GM19025 (cell line): ENCODE data around the gene CPT1C.
"Not testable (repeated sequence)": the region's sequence is repeated elsewhere in the genome, so short reads cannot be mapped to it uniquely, and the experiment has no call there.

Experiments used
- ATAC-seq: cut with Tn5 transposase; IDR thresholded peaks from one replicate; pipeline ENCODE4 v1.9.1; 2021; ENCODE audit warnings: mild to moderate bottlenecking, low read depth, moderate library complexity; ENCODE audit not compliant: unreplicated experiment

CPT1C gene

DNA sequence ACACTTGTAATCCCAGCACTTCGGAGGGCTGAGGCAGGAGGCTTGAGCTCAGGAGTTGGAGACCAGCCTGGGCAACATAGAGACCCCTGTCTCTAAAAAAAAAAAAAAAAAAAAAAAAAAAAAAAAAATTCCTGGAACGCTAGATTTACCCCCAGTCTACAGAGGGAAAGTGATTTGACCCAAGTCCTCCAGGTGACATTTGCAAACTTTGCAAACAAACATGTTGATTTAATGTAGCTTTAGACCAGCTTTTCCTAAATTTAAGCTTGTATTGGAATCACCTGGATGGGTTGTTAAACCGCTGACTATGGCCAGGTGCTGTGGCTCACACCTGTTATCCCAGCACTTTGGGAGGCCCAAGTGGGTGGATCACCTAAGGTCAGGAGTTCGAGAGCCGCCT lies 8.4 kb downstream of the CPT1C start:
- no peak for ATAC-seq

DNA sequence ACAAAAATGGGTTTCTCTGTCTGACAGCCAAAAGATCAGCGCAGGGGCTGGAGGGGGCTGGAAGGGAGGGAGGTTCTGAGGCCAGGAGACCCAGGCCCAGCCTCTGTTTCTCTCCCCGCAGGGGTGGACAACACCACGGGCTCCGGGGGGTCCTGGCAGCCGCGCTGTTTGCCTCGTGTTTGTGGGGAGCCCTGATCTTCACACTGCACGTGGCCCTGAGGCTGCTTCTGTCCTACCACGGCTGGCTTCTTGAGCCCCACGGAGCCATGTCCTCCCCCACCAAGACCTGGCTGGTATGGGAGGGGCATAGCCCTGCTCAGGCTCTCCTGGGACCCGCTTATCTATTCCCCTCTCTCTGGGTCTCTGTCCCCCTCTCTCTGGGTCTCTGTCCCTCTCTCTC lies 9.6 kb downstream of the CPT1C start:
- no peak for ATAC-seq

DNA sequence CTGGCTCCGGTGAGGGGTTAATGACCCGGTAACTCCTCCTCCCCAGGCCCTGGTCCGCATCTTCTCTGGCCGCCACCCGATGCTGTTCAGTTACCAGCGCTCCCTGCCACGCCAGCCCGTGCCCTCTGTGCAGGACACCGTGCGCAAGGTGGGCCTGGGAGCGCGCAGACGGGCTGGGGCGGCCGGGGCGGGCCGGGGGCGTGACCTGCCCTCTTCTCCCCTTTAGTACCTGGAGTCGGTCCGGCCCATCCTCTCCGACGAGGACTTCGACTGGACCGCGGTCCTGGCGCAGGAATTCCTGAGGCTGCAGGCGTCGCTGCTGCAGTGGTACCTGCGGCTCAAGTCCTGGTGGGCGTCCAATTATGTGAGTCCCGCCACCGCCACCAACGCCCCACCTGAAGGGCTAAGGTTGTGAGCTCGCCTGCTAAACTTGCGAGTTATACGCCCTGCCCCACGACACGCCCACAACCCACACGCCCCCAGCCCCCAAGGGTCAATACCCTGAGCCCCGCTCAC lies 10.4 kb downstream of the CPT1C start:
- ATAC-seq: no peak

DNA sequence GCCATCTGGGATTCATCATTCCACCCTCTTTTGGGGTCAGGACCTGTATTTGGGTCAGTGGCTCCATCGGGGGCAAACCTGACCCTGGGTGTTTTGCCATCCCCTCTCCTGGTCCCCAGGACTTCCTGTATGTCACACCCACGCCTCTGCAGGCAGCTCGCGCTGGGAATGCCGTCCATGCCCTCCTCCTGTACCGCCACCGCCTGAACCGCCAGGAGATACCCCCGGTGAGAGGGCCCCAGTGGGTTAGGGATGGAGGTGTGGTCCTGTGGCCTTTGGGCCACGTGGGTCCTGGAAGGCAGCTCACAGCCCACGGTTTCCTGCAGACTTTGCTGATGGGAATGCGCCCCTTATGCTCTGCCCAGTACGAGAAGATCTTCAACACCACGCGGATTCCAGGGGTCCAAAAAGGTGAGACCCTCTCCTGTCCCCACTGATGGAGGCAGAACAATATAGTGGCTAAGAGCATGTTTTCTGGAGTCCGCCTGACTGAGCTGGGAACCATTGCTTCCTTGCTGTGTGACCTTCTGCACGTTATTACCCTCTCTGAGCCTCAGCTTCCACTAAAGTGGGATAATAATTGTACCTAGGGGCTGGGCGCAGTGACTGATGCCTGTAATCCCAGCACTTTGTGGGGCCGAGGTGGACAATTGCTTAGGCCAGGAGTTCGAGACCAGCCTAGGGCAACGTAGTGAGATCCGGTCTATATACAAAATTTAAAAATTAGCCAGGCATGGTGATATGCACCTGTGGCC lies 14.1 kb downstream of the CPT1C start:
- ATAC-seq: no peak

DNA sequence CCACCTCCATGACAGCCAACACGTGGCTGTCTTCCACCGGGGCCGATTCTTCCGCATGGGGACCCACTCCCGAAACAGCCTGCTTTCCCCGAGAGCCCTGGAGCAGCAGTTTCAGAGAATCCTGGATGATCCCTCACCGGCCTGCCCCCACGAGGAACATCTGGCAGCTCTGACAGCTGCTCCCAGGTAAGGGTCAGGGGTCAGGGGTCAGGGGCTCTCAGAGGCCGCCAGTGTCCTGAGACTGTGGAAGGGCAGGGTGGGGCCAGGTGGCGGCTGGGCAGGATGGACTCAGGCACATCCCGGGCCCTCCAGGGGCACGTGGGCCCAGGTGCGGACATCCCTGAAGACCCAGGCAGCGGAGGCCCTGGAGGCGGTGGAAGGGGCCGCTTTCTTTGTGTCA lies 15.0 kb downstream of the CPT1C start:
- ATAC-seq: no peak

DNA sequence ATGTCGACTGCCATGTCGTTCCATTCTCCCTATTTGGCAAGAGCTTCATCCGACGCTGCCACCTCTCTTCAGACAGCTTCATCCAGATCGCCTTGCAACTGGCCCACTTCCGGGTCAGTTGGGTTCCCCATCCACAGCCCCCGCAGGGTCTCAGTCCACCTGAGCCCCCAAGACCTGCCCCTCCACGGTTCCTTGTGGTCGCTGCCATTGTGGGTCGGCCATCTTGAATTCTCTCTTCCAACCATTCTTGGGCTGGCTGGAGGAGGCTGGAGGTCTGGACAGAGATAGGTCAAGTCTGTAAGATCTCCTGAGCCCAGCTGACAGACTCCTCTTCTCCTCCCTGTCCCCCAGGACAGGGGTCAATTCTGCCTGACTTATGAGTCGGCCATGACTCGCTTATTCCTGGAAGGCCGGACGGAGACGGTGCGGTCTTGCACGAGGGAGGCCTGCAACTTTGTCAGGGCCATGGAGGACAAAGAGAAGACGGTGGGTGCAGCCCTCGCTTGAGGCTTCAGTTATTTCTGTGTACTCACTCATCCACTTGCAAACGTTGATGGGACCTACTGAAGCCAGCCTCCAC lies 19.5 kb downstream of the CPT1C start:
- no peak for ATAC-seq

GRCh38 chr19:49712397-49712859 lies 21.5 kb downstream of the CPT1C start:
- no peak for ATAC-seq

GRCh38 chr19:49713236-49713845 lies 22.4 kb downstream of the CPT1C start:
- no peak for ATAC-seq

GRCh38 chr19:49716154-49716553 lies 25.2 kb downstream of the CPT1C start:
- ATAC-seq: no peak

DNA sequence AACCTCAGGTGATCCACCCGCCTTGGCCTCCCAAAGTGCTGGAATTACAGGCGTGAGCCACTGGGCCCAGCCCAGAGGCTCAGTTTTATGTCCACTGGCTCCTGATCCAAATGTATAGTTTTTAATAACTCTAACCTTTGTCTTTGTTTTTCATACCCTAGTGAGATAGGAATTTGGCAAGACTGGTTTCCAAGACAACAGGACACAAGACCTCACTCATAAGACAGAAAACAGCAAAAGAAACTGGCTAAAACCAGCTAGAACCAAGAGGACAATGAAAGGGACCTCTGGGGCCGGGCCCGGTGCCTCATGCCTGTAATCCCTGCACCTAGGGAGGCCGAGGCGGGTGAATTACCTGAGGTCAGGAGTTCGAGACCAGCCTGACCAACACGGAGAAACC lies 27.6 kb downstream of the CPT1C start:
- ATAC-seq: no peak

DNA sequence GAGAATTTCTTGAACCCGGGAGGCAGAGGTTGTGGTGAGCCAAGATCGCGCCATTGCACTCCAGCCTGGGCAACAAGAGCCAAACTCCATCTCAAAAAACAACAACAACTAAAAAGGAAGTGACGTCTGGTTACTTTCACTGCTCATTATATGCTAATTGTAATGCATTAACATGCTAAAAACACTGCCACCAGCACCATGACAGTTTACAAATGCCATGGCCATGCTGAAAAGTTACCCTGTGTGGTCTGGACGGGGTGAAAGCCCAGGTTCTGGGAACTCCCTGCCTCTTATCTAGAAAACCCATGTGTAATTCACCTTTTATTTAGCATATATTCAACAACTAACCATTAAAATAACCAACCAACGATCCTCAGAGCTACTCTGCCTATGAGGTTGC lies 28.1 kb downstream of the CPT1C start:
- ATAC-seq: no peak

- ATAC-seq: not testable (repeated sequence)
Observed at GRCh38 chr19:49719420-49719819, 28.5 kb downstream of the CPT1C start.

GRCh38 chr19:49727217-49728030 lies 36.5 kb downstream of the CPT1C start:
- ATAC-seq: no peak

GRCh38 chr19:49730166-49730565 lies 39.2 kb downstream of the CPT1C start:
- no peak for ATAC-seq

GRCh38 chr19:49738268-49738667 lies 47.4 kb downstream of the CPT1C start:
- no peak for ATAC-seq

DNA sequence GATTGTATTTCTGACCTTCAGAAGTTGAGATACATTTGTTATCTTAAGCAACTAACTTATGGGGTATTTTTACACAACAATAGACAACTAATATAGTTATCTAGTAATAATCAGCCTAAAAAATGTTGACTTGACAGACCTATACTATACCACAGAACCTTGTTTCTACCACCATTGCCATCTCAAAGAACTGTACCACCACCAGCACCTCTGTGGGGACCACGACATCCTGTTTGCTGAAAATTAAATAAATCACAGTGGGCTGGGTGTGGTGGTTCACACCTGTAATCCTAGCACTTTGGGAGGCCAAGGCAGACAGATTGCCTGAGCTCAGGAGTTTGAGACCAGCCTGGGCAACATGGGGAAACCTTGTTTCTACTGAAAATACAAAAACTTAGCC lies 48.2 kb downstream of the CPT1C start:
- ATAC-seq: no peak

GRCh38 chr19:49739933-49740332 lies 49.0 kb downstream of the CPT1C start:
- no peak for ATAC-seq

DNA sequence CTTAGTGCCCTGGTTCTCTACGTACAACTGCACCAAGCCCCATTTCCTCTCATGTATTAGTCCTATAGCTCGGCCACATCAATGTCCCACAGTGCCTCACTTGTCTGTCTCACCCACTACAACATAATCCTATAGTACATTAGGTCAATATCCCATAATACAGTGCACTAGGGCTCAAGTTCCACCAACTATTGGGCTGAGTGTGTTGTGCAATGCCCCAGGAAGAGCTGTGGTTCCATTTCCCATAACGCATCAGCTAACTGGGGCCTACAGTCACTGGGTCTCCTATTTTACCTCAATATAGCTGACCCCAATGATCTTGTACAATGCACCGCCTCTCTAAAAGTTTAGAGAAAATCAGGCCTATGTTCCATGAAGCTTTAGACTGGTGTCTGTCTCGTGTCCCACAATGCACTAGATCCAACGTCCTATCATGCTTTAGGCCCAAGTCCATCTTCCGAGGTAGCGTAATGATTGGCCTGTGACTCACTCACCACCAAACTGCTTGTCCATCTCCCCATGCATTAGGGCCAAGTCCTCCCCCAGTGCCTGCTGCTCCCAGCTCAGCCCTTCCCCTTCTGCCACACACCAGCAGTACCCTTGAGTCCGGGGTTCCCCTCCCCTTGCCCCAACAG lies 50.4 kb downstream of the CPT1C start:
- ATAC-seq: no peak

DNA sequence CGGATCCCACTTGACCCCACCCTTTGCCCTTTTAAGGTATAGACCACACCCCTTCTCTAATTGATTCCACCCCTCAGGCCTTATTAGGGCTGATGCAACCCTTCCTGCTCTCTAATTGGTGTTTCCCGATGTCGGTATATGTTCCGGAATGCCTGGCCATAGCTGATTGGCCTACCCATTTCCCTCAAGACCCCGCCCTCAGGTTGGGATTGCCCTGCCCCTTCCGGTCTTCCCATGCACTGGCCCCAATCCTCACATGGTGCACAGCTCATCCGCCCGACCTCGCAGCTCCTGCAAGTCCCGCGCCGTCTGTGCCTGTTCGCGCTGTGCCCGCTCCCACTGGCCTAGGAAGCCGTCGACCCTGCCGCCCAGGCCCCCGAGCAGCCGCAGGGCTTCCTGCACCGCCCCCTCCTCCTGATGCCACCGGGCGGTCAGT lies 54.0 kb downstream of the CPT1C start:
- no peak for ATAC-seq

DNA sequence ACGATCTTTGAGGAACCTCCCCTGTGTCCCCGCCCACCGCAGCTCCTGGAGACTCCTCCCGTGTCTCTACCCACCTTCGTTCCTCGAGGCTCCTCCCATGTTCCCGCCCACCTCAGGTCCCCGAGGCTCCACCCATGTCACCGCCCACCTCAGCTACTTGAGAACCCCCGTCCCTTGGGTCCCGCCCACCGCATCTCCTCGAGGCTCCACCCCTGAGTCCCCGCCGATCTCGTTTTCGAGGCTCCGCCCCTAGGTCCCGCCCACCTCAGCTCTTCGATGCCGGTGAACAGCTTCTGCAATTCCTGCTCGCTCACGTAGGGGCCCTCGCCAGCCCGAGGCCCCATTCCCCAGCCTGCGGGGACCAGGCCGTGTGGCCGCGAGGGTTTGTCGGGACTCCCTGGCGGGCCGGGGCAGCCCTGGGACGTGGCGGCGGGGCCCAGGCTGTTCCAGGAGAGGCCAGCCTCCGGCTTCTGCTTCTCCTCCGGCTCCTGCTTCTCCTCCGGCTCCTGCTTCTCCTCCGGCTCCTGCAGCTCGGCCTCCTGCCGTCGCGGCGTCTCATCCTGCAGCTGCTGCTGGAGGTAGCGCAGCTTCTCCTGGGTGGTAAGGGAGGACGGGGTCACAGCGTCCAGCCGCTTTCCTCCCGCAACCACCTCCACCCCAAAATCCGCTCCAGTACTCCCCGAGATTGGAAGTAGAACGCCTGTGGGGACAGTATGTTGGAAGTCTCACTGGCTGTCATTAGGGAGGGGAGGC lies 55.5 kb downstream of the CPT1C start:
- ATAC-seq: no peak
